Right hindlimb (tissue), 1 donor: ENCODE results near the gene USHBP1.

Source experiments
- DNase-seq: peaks from one replicate; pipeline ENCODE4 v3.0.0-alpha.2; 2018

USHBP1 gene

GRCh38 chr19:17262557-17262956 lies 2.0 kb downstream of the USHBP1 start:
- no peak for DNase-seq

- DNase-seq = peak; percentile 54
Observed at GRCh38 chr19:17260842-17261325, 3.7 kb downstream of the USHBP1 start.

- no peak for DNase-seq
Observed at GRCh38 chr19:17259934-17260333, 4.6 kb downstream of the USHBP1 start.

GRCh38 chr19:17259118-17259780 lies 5.3 kb downstream of the USHBP1 start:
- DNase-seq = no peak

GRCh38 chr19:17256130-17256529 lies 8.4 kb downstream of the USHBP1 start:
- DNase-seq = no peak

GRCh38 chr19:17255150-17255621 lies 9.4 kb downstream of the USHBP1 start:
- no peak for DNase-seq

GRCh38 chr19:17254636-17255035 lies 9.9 kb downstream of the USHBP1 start:
- DNase-seq = no peak

GRCh38 chr19:17249887-17250548 lies 14.5 kb downstream of the USHBP1 start:
- no peak for DNase-seq

GRCh38 chr19:17248011-17248776 lies 16.4 kb downstream of the USHBP1 start:
- DNase-seq = no peak

GRCh38 chr19:17246681-17247425 lies 17.7 kb downstream of the USHBP1 start:
- peak; percentile 79 for DNase-seq

- no peak for DNase-seq
Observed at GRCh38 chr19:17245535-17245984, 19.0 kb downstream of the USHBP1 start, which contains the start of gene NR2F6. NR2F6 (minus strand) TSS chr19:17245919; CDS start chr19:17245220, 699 bp downstream.

- no peak for DNase-seq
Observed at GRCh38 chr19:17244618-17245534, 19.7 kb downstream of the USHBP1 start.

GRCh38 chr19:17243830-17244617 lies 20.5 kb downstream of the USHBP1 start:
- peak; percentile 48 for DNase-seq

- DNase-seq = no peak
Observed at GRCh38 chr19:17243211-17243829, 21.2 kb downstream of the USHBP1 start.

GRCh38 chr19:17242431-17243208 lies 21.9 kb downstream of the USHBP1 start:
- DNase-seq = no peak

GRCh38 chr19:17240826-17241399 lies 23.6 kb downstream of the USHBP1 start:
- no peak for DNase-seq

GRCh38 chr19:17240062-17240752 lies 24.3 kb downstream of the USHBP1 start:
- DNase-seq = no peak
